ENCODE measurements around the gene GEMIN2.
A peak's percentile ranks its signal among the peaks of the same experiment; 100 is the strongest.
"Not testable (repeated sequence)": the region's sequence is repeated elsewhere in the genome, so short reads cannot be mapped to it uniquely, and the experiment has no call there.

GEMIN2 gene

DNA sequence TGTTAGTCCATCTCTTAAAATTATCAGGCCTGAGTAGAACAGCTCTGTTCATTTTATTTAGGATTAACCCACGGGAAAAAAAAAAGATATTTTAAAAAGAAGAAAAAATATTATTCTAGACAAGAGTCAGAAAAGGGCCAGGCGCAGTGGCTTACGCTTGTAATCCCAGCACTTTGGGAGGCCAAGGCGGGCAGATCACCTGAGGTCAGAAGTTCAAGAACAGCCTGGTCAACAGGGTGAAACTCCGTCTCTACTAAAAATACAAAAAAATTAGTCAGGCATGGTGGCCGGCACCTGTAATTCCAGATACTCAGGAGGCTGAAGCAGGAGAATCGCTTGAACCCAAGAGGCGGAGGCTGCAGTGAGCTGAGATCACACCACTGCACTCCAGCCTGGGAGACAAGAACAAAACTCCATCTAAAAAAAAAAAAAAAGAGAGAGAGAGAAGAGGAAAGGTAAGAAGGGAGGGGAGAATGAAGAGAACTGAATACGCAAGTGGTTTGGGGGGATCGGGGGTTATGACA lies 53.7 kb downstream of the GEMIN2 start:
- H3K27ac ChIP-seq (ENCODE audit: low read depth, low read length); H3K4me1 ChIP-seq (ENCODE audit: control insufficient read depth, low read depth, low read length); H3K4ac ChIP-seq (ENCODE audit: low read depth, low read length); H3K4me2 ChIP-seq (ENCODE audit: low read length); H3K79me1 ChIP-seq (ENCODE audit: low read length); DNase-seq; H2BK5ac ChIP-seq (ENCODE audit: low read length); H3K23ac ChIP-seq (ENCODE audit: low read length); H3K9ac ChIP-seq (ENCODE audit: low read length); H3K18ac ChIP-seq (ENCODE audit: low read length); H3K27me3 ChIP-seq (ENCODE audit: insufficient read depth, low read length, poor library complexity); H2BK15ac ChIP-seq (replicated peaks; ENCODE audit: low read depth); H2BK120ac ChIP-seq (ENCODE audit: low read depth, low read length); H3K4me3 ChIP-seq (ENCODE audit: low read length); H3K36me3 ChIP-seq (ENCODE audit: control insufficient read depth, insufficient read depth, low read length); H2AK5ac ChIP-seq (ENCODE audit: low read length); H3K56ac ChIP-seq (ENCODE audit: low read length); H4K5ac ChIP-seq (ENCODE audit: low read length); H4K8ac ChIP-seq (ENCODE audit: low read depth, low read length): not testable (repeated sequence)
- WGBS (ENCODE audit: extremely low coverage, insufficient coverage, low lambda C conversion rate), result no CpG with 5 or more reads among the region's 10 CpGs
- peaks cover 12% of the 10 kb centered on the region for H3K79me2 ChIP-seq (ENCODE audit: control insufficient read depth, insufficient read depth, low read length)

DNA sequence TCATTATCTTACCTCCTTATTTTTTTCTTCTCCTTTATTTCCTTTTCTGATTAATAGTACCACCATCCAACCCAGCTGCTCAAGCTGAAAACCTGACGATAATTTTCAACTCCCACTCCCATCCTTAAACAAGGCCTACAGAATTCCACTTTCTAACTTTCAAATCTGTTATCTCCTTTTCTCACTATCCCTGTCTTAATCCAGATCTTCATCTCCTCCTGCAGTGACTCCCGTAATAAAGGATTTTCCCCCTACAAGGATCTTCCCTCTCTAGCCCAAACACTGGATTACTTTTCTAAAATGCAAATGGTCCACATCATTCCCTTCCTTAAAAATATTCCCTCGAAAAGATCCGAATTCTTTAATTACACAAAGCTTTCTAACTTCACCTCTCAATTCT lies 54.5 kb downstream of the GEMIN2 start:
- no peak for DNase-seq
- H3K23ac ChIP-seq (ENCODE audit: low read length), result no peak overlapping the region
- no peak overlapping the region for H3K4ac ChIP-seq (ENCODE audit: low read depth, low read length)

DNA sequence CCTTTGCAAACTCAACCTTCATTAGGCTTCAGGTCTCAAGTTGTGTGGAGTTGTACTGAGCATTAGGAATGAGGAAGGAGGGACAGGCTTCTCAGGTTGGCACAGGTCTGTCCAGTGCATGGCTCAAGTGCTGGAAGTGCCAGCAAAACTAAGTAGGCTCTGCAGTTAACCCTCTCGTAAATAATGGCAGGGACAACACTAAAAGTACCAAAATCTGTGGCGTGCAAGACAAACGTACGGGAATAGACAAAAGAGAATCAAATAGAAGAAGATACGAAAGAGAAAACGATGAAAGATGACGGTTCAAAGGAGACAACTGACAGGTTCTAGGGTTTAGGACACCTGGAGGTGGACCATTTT lies 55.4 kb downstream of the GEMIN2 start:
- Histone ChIP-seq H3K79me2 (ENCODE audit: control insufficient read depth, insufficient read depth, low read length) (peaks cover 12% of the 10 kb centered on the region), H2BK120ac (ENCODE audit: low read depth, low read length) (no peak overlapping the region), H3K79me1 (ENCODE audit: low read length) (peaks cover 2% of the 10 kb centered on the region), H4K5ac (ENCODE audit: low read length) (no peak overlapping the region), H3K4me2 (ENCODE audit: low read length) (peak overlapping the region; percentile 91), H3K27me3 (ENCODE audit: insufficient read depth, low read length, poor library complexity) (no peaks in the 10 kb centered on the region), H3K4ac (ENCODE audit: low read depth, low read length) (no peak overlapping the region), H2AK5ac (ENCODE audit: low read length) (no peak overlapping the region), H4K8ac (ENCODE audit: low read depth, low read length) (no peak overlapping the region), H3K36me3 (ENCODE audit: control insufficient read depth, insufficient read depth, low read length) (no peaks in the 10 kb centered on the region), H3K4me1 (ENCODE audit: control insufficient read depth, low read depth, low read length) (peaks cover 3% of the 10 kb centered on the region), H3K18ac (ENCODE audit: low read length) (no peak overlapping the region), H3K9ac (ENCODE audit: low read length) (peak overlapping the region; percentile 98), H3K27ac (ENCODE audit: low read depth, low read length) (peak overlapping the region; percentile 99), H3K23ac (ENCODE audit: low read length) (no peak overlapping the region), H3K4me3 (ENCODE audit: low read length) (peak overlapping the region; percentile 93), H2BK5ac (ENCODE audit: low read length) (no peak overlapping the region), H2BK15ac (replicated peaks; ENCODE audit: low read depth) (no peak overlapping the region), H3K56ac (ENCODE audit: low read length) (peak overlapping the region; percentile 97)
- WGBS (ENCODE audit: extremely low coverage, insufficient coverage, low lambda C conversion rate), result no CpG with 5 or more reads among the region's 7 CpGs
- no peak for DNase-seq

More for the DNA sequence above, 54.5 kb downstream of the GEMIN2 start:
- H3K27ac ChIP-seq (ENCODE audit: low read depth, low read length), result no peak overlapping the region
- no peak overlapping the region for H3K9ac ChIP-seq (ENCODE audit: low read length)
- H3K4me1 ChIP-seq (ENCODE audit: control insufficient read depth, low read depth, low read length), result peaks cover 3% of the 10 kb centered on the region
- H3K79me1 ChIP-seq (ENCODE audit: low read length), result peaks cover 2% of the 10 kb centered on the region
- H2BK120ac ChIP-seq (ENCODE audit: low read depth, low read length), result no peak overlapping the region
- H3K56ac ChIP-seq (ENCODE audit: low read length), result no peak overlapping the region
- H2BK15ac ChIP-seq (replicated peaks; ENCODE audit: low read depth), result no peak overlapping the region
- 100% methylated on average over 2 of the region's 4 CpGs for WGBS (ENCODE audit: extremely low coverage, insufficient coverage, low lambda C conversion rate)
- no peak overlapping the region for H4K5ac ChIP-seq (ENCODE audit: low read length)
- no peak overlapping the region for H2BK5ac ChIP-seq (ENCODE audit: low read length)
- H3K27me3 ChIP-seq (ENCODE audit: insufficient read depth, low read length, poor library complexity), result no peaks in the 10 kb centered on the region
- no peak overlapping the region for H3K18ac ChIP-seq (ENCODE audit: low read length)
- H3K79me2 ChIP-seq (ENCODE audit: control insufficient read depth, insufficient read depth, low read length), result peaks cover 12% of the 10 kb centered on the region
- no peak overlapping the region for H2AK5ac ChIP-seq (ENCODE audit: low read length)
- no peak overlapping the region for H3K4me3 ChIP-seq (ENCODE audit: low read length)
- H3K36me3 ChIP-seq (ENCODE audit: control insufficient read depth, insufficient read depth, low read length), result no peaks in the 10 kb centered on the region
- H4K8ac ChIP-seq (ENCODE audit: low read depth, low read length), result no peak overlapping the region
- no peak overlapping the region for H3K4me2 ChIP-seq (ENCODE audit: low read length)

DNA sequence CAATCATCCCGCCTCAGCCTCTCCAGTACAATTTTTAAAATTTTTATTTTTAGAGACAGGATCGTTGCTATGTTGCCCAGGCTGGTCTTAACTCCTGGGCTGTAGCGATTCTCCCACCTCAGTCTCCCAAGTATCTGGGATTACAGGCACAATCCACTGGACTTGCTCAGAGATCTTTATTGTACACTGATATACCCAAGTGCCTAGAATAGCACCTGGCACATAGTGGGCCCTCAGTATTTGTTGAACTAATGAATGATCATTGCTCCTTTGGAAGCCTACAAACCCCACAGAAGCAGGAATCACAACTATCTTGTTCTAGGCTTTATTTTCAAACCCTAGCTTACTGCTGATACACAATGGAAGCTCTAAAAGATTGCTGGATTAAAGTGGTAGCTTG lies 59.1 kb downstream of the GEMIN2 start:
- Histone ChIP-seq H2BK15ac (replicated peaks; ENCODE audit: low read depth) (no peak overlapping the region), H3K27ac (ENCODE audit: low read depth, low read length) (no peak overlapping the region), H3K9ac (ENCODE audit: low read length) (no peak overlapping the region), H3K4ac (ENCODE audit: low read depth, low read length) (no peak overlapping the region), H4K8ac (ENCODE audit: low read depth, low read length) (no peak overlapping the region), H3K27me3 (ENCODE audit: insufficient read depth, low read length, poor library complexity) (no peaks in the 10 kb centered on the region), H3K79me2 (ENCODE audit: control insufficient read depth, insufficient read depth, low read length) (peaks cover 33% of the 10 kb centered on the region), H3K56ac (ENCODE audit: low read length) (no peak overlapping the region), H3K79me1 (ENCODE audit: low read length) (peaks cover 2% of the 10 kb centered on the region), H3K4me3 (ENCODE audit: low read length) (no peak overlapping the region), H2AK5ac (ENCODE audit: low read length) (no peak overlapping the region), H2BK120ac (ENCODE audit: low read depth, low read length) (no peak overlapping the region), H3K4me1 (ENCODE audit: control insufficient read depth, low read depth, low read length) (peaks cover 3% of the 10 kb centered on the region), H3K18ac (ENCODE audit: low read length) (no peak overlapping the region), H4K5ac (ENCODE audit: low read length) (no peak overlapping the region), H3K36me3 (ENCODE audit: control insufficient read depth, insufficient read depth, low read length) (peaks cover 4% of the 10 kb centered on the region), H2BK5ac (ENCODE audit: low read length) (no peak overlapping the region), H3K4me2 (ENCODE audit: low read length) (no peak overlapping the region), H3K23ac (ENCODE audit: low read length) (no peak overlapping the region)
- no peak for DNase-seq
- no CpG with 5 or more reads among the region's 3 CpGs for WGBS (ENCODE audit: extremely low coverage, insufficient coverage, low lambda C conversion rate)

DNA sequence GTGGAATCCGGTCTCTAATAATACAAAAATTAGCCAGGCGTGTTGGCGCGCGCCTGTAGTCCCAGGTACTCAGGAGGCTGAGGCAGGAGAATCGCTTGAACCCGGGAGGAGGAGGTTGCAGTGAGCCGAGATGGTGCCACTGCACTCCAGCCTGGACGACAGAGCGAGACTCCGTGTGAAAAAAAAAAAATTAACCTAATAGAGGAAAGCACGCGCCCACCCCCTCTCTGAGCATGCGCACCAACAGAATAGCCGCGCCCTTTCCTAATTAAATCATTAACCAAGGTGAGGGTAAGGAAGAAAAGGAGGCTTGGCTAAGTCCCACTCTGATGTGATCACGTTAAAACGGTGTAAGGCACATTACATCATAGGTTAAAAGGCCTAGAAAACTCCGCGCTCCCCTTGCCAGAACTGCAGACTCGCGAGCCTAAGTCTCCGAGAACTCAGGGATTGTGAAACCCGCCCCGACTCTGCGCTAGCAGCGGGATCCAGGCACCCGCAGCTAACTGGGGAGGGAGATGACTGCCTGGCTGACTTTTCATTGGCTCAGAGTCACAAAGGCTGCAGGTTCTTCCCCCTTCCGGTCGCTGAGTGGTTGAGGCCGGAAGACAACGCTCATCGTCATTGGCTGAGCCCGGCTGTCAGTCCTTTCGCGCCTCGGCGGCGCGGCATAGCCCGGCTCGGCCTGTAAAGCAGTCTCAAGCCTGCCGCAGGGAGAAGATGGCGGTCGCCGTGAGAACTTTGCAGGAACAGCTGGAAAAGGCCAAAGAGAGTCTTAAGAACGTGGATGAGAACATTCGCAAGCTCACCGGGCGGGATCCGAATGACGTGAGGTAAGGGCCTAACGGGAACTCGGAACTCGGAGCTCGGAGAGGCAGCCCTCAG lies 60.7 kb downstream of the GEMIN2 start, which contains the start of gene PNN:
PNN (plus strand) TSS at position 695 of the 885 bp plus-strand sequence; CDS start at position 721, 26 bp downstream.
- H3K36me3 ChIP-seq (ENCODE audit: control insufficient read depth, insufficient read depth, low read length), result peaks cover 8% of the 10 kb centered on the region
- peak within 1 kb of the TSS; percentile 99 for H3K56ac ChIP-seq (ENCODE audit: low read length)
- WGBS (ENCODE audit: extremely low coverage, insufficient coverage, low lambda C conversion rate), result no CpG with 5 or more reads among the region's 56 CpGs
- peak within 1 kb of the TSS; percentile 19 for H2AK5ac ChIP-seq (ENCODE audit: low read length)
- peaks cover 3% of the 10 kb centered on the region for H3K4me1 ChIP-seq (ENCODE audit: control insufficient read depth, low read depth, low read length)
- H3K79me2 ChIP-seq (ENCODE audit: control insufficient read depth, insufficient read depth, low read length), result peaks cover 24% of the 10 kb centered on the region
- peaks cover 2% of the 10 kb centered on the region for H3K79me1 ChIP-seq (ENCODE audit: low read length)
- H3K4me2 ChIP-seq (ENCODE audit: low read length), result peak within 1 kb of the TSS; percentile 66
- peak within 1 kb of the TSS; percentile 91 for H3K9ac ChIP-seq (ENCODE audit: low read length)
- H3K4ac ChIP-seq (ENCODE audit: low read depth, low read length), result peak within 1 kb of the TSS; percentile 96
- peak within 1 kb of the TSS; percentile 100 for H3K4me3 ChIP-seq (ENCODE audit: low read length)
- H2BK15ac ChIP-seq (replicated peaks; ENCODE audit: low read depth), result no peak within 1 kb of the TSS
- peak; percentile 100 for DNase-seq
- peak within 1 kb of the TSS; percentile 95 for H2BK5ac ChIP-seq (ENCODE audit: low read length)
- H3K27ac ChIP-seq (ENCODE audit: low read depth, low read length), result peak within 1 kb of the TSS; percentile 94
- no peak within 1 kb of the TSS for H4K5ac ChIP-seq (ENCODE audit: low read length)
- H4K8ac ChIP-seq (ENCODE audit: low read depth, low read length), result peak within 1 kb of the TSS; percentile 59
- peak within 1 kb of the TSS; percentile 31 for H2BK120ac ChIP-seq (ENCODE audit: low read depth, low read length)
- no peaks in the 10 kb centered on the region for H3K27me3 ChIP-seq (ENCODE audit: insufficient read depth, low read length, poor library complexity)
- no peak within 1 kb of the TSS for H3K23ac ChIP-seq (ENCODE audit: low read length)
- peak within 1 kb of the TSS; percentile 96 for H3K18ac ChIP-seq (ENCODE audit: low read length)
